ENCODE measurements around the gene TMEM37.

The TMEM37 gene

DNA sequence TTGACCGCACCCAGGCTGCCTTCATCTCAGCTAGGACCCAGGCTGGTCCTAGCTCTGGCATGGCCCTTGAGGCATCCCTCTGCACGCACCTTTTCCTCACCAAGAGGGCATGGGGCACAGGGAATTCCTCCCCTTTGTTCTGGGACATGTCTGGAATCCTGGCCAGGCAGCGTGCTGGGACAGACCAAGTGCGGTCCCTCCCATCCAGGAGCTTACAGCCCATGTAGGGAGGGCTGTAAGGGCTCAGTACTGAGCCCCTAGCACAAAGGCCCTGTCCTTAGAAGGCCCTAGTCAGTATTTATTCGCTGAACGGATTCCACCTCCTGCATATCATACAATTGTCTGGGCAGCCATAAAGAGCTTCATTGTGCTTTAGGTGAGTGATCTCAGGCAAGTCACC is 3.0 kb downstream of the TMEM37 start:
- DNase-seq: no peak

DNA sequence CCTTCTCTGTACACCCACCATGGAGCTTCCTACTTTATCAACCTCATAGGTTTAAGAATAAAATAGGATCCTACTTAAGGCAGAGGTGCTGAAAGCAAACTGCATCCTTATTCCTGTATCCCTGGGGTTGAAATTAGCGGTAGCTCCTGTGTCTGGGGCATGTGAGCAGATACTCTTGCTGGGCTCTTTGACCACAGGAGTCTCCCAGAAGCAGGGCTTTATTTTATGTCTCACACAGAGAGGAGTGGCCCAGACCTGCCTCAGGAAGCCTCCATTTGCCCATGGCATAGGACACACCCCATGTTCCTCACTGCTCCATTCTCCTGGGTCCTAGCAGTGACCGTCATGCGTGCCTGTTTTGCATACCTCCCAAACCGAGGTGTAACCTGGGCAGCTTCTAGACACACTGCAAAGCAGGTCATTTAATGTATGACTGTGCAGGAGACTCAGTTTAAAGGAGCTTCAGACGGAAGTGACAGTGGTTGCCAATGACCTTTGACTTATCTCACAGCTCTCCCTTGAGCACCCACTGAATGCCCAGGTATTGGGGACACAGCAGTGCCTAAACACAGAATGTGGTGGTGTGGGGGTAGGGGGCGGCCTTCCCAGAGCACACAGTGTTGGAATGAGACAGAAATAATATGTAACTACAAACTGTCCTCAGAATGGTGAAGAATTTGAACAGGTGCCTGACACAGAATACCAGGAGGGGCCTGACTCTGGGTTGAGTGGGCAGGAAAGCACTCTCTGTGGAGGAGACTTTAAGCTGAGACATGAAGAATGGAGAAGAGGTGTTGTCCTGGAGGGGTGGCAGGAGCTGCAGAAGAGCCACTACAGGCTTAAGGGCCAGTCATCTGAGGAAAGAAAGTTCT is 3.7 kb downstream of the TMEM37 start:
- DNase-seq: no peak

GRCh38 chr2:119435953-119436297 is 4.3 kb downstream of the TMEM37 start:
- DNase-seq: no peak

GRCh38 chr2:119436993-119437772 is 5.5 kb downstream of the TMEM37 start:
- DNase-seq: no peak

DNA sequence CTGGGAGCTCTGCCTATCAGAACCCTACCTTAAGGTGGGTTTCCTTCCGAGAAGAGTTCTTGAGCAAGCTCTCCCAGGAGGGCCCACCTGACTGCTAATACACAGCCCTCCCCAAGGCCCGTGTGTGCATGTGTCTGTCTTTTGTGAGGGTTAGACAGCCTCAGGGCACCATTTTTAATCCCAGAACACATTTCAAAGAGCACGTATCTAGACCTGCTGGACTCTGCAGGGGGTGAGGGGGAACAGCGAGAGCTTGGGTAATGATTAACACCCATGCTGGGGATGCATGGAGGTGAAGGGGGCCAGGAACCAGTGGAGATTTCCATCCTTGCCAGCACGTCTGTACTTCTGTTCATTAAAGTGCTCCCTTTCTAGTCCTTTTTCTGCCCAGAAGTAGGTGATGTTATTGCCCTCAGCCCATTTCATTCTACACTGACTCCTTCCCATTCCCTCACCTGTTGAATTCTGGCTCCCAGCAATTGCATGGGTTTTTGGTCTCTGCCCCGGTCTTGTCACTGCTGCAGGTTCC is 6.5 kb downstream of the TMEM37 start:
- no peak for DNase-seq

DNA sequence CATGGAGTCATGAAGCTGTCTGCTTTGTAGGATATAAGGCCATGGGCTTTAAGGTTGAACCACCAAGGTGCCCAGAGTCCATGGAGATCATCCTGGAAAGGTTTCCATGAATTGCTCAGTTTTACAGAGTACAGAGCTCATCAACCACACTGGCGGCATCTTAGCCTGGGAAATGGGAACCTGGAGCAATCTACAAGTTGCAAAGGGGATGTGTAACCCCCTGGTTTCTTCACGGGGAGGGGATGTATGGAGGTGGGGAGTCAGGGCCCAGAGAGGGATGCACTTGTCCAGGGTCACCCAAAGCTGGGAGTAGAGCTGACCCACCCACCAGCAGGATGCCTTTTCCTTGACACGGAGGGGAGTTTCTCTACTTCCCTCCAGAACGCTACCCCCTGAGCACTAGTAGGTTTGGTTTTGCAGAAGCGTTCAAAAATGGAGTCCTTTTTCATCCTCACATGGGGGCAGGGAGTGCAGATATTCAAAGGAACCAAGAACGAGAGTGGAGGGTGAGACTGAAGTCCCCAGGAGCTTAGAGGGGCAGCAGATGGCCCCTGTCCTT is 7.2 kb downstream of the TMEM37 start:
- DNase-seq: no peak

GRCh38 chr2:119439574-119440500 is 8.2 kb downstream of the TMEM37 start:
- no peak for DNase-seq

GRCh38 chr2:119440501-119440870 is 8.8 kb downstream of the TMEM37 start:
- DNase-seq: no peak

- DNase-seq: no peak
Observed at GRCh38 chr2:119440873-119441272, 9.2 kb downstream of the TMEM37 start.

GRCh38 chr2:119441376-119442225 is 9.9 kb downstream of the TMEM37 start:
- DNase-seq: no peak

DNA sequence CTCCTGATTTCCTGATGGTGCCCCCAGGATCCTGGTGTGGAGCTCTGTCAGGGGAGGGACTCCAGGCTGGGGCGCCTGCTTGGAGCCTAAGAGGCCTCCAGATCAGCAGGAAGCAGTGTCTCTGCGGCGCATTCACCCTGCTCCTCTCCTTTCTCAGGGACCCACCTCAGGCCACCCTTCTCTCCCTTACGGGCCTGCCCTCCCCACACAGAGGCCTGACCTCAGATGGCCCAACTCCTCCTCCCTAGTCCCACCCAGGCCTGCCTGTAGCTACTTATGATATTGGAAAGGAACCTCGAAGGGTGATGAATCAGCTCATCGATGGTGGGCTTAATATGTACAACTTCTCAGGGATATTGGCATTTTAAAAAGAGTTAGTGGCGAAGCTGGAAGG is 10.6 kb downstream of the TMEM37 start:
- no peak for DNase-seq

DNA sequence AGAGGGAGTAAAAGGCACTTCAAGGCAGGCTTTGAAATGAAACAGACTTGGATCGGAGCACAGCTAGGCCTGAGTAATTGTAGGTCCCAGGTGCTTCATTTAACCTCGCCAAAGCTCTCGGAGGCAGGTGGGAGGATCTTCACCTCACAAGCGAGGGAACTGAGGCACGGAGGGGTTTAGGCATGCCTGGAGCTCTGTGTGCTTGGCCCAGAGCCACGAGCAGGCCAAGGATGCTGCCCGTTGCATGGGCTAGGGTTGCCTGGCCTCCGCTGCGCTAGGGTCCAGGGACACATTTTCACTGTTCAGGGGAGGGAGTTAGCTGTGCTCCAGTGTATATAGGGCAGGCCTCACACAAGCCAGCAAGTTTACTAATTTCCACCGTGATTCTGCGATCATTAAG is 11.2 kb downstream of the TMEM37 start:
- no peak for DNase-seq

GRCh38 chr2:119446037-119446436 is 14.4 kb downstream of the TMEM37 start:
- DNase-seq: no peak

DNA sequence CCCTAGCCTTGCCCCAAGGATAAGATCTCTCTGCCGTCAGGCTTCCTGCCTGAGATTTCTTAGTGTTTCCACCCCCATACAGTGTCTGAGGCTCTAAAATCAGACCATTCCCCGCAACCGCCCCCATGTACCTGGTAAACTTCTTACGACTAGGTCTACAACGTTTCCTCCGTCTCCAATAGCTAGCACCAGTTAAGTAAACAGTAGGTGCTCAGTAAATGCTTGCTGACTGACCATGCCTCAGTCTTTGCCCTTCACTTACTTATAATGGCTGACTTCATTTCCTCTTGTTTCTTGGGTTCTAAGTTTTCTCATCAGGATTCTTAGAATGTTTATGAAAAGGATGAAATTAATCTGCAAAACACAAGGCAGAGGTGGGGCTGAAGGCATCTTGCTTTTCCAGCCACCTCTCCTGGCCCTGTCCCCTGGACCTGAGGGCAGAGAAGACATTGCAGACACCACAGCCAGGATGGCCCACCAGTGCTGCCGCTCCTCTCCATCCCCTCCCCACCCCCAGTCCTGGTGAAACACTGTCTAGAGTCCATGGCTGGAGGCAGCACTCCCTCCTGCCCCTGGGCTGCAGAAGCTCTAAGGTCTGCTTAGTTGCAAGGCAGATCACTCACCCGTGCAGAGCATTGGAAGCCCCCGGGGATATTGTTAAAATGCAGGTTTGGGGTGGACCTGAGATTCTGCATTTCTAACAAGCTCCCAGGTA is 16.9 kb downstream of the TMEM37 start:
- no peak for DNase-seq

GRCh38 chr2:119449521-119449920 is 17.9 kb downstream of the TMEM37 start:
- DNase-seq: no peak

- no peak for DNase-seq
Observed at GRCh38 chr2:119451336-119452050, 19.8 kb downstream of the TMEM37 start.

DNA sequence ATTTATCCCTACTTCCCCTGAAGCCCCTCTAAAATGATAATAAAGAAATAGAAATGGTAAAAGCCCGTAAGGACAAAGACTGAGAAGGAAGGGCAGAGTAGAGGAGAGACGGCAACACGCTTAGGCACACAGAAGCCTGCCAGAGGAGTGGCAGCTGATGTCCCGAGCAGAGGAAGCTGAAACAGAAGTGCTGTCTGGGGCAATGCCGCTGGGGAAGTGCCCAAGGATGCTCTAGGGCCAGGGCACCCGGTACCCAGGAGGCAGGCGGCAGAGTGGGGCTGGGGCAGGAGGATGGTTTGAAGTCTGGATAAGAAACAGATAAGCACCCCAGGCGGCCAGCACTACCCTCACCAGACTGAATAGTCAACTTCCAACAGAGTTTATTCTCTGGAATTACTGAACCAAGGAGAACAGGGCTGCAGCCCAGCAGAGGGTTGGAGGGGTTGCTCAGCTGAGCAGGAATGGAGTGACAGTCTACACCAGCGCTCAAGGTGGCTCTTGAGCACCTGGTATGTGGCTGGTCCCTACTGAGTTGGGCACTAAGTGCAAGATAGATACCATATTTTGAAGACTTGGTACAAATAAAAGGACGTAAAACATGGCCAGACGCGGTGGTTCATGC is 22.4 kb downstream of the TMEM37 start:
- no peak for DNase-seq

DNA sequence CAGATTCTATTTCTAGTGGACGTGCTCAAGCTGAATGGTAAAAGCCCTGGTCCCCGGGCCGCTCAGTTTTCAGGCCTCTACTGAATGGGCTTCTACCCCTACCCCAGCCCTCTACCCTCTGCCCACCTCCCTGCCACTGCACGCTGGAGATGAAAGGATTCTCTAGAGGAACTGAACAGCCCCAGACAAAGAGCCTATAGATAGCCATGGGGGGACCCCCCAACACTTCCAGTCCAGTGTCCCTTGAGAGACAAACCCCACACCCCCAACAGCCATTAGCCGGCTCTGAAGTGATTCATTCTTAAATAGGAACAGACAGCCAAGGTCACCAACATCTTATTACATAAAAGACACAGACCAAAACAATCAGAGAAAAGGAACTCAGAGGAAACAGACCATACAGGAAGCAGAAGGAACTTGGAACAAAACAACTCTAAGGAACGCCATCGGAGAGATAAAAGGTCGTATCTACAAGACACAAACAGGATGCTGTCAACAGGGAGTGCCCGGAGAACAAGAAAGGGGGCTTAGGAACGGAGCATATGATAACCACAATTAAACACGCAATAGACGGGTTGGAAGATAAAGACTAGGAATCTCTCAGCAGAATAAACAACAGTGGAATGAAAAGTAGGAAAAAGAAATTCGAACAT is 23.5 kb downstream of the TMEM37 start:
- DNase-seq: peak; percentile 87

DNA sequence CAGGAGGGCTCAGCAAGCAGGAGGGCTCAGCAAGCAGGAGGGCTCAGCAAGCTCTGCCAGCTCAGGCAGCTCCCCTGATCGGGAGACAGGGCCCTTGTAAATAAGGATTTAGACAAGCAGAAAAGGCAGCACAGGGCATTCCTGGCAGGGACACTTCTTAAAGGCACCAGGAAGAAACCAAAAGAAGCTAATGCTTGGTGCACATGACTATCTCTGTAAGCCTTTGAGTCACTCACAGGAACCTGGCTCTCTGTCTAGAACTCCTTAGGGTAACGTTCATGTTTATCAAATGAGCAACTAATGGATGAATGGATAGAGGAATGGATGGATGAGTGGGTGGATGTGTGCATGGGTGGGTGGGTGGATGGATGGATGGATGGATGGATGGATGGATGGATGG is 28.4 kb downstream of the TMEM37 start:
- no peak for DNase-seq

Data from eye (tissue), 1 donor.